Smooth muscle cell (in vitro differentiated cells): ENCODE measurements around the gene LRPAP1. TPM values are rescaled to one million over a fixed set of nuclear protein-coding genes. Genes with fewer than 3 reads are reported as not detected.
"Not testable (repeated sequence)": the region's sequence is repeated elsewhere in the genome, so short reads cannot be mapped to it uniquely, and the experiment has no call there.

Experiments used
- DNase-seq: peaks from one replicate; lab custom pipeline; 2025; ENCODE audit not compliant: unreplicated experiment; lab: John Stamatoyannopoulos, UW
- H2AFZ ChIP-seq: fragments of 200-600 bp; sonication (generic); 2 replicates; pipeline ENCODE4 v1.6.0; 2016; ENCODE audit warnings: antibody characterized with exemption, low read depth, mild to moderate bottlenecking
- H3F3A ChIP-seq: fragments of 200-600 bp; sonication (generic); 2 replicates; pipeline ENCODE4 v1.6.0; 2017; ENCODE audit warnings: antibody characterized with exemption, low read depth
- H3K27ac ChIP-seq: fragments of 200-600 bp; sonication (generic); 2 replicates; pipeline ENCODE4 v1.5.1; 2016; ENCODE audit warnings: low read depth, mild to moderate bottlenecking
- H3K27me3 ChIP-seq: fragments of 200-600 bp; sonication (generic); 2 replicates; pipeline ENCODE4 v1.6.1; 2016; ENCODE audit warnings: low read depth, mild to moderate bottlenecking
- H3K36me3 ChIP-seq: fragments of 200-600 bp; sonication (generic); 2 replicates; pipeline ENCODE4 v1.5.1; 2016; ENCODE audit warnings: low read depth
- H3K4me1 ChIP-seq: fragments of 200-600 bp; sonication (generic); 2 replicates; pipeline ENCODE4 v1.5.1; 2016; ENCODE audit warnings: low read depth
- H3K4me2 ChIP-seq: fragments of 200-600 bp; sonication (generic); 2 replicates; pipeline ENCODE4 v1.6.0; 2016; ENCODE audit warnings: mild to moderate bottlenecking
- H3K4me3 ChIP-seq: fragments of 200-600 bp; sonication (generic); 2 replicates; pipeline ENCODE4 v1.5.1; 2016; ENCODE audit warnings: mild to moderate bottlenecking
- H3K79me2 ChIP-seq: fragments of 200-600 bp; sonication (generic); 2 replicates; pipeline ENCODE4 v1.6.0; 2016; ENCODE audit warnings: low read depth, mild to moderate bottlenecking
- H3K9ac ChIP-seq: fragments of 200-600 bp; sonication (generic); 2 replicates; pipeline ENCODE4 v1.6.0; 2016; ENCODE audit warnings: low read depth
- H3K9me3 ChIP-seq: fragments of 200-600 bp; sonication (generic); replicated peaks from 2 replicates; pipeline ENCODE4 v1.5.1; 2016; ENCODE audit warnings: low read depth
- H4K20me1 ChIP-seq: fragments of 200-600 bp; sonication (generic); 2 replicates; pipeline ENCODE4 v1.6.0; 2016; ENCODE audit warnings: low read depth
- CTCF ChIP-seq: fragments of 200-600 bp; sonication (generic); IDR thresholded peaks from 2 replicates; pipeline ENCODE4 v1.5.1; 2017; ENCODE audit warnings: borderline replicate concordance, mild to moderate bottlenecking, antibody characterized with exemption; ENCODE audit not compliant: insufficient read depth, poor library complexity, severe bottlenecking
- WGBS: methylation state at CpG from one replicate; pipeline ENCODE4 v1.1.7; 2016; ENCODE audit warnings: low lambda C conversion rate; 5-methylcytosine and 5-hydroxymethylcytosine counted together
- polyA plus RNA-seq: library from polyadenylated mRNA; unstranded; fragments of >200 nt; fragmentation: Nextera tagmentation; extraction: Ambion mirVana; gene quantifications from 2 replicates; pipeline ENCODE4 v1.2.1, GENCODE V29; 2016
- total RNA-seq: library from RNA; depleted of rRNA; stranded (reverse); fragments of >200 nt; gene quantifications from 2 replicates; pipeline ENCODE4 v1.2.3, GENCODE V29; 2014

The LRPAP1 gene
- total and polyA plus RNA-seq, 2 experiments from 2014 or later = 82.6 to 277 TPM

- H3K9ac ChIP-seq = no peak overlapping the region
- no peaks in the 10 kb centered on the region for H3K36me3 ChIP-seq
- no peak for TF ChIP-seq CTCF
- no peaks in the 10 kb centered on the region for H3F3A ChIP-seq
- no peaks in the 10 kb centered on the region for H3K79me2 ChIP-seq
- no peaks in the 10 kb centered on the region for H3K27me3 ChIP-seq
- H4K20me1 ChIP-seq = no peaks in the 10 kb centered on the region
- H3K4me3 ChIP-seq = no peak overlapping the region
- no peaks in the 10 kb centered on the region for H3K4me1 ChIP-seq
- 95% methylated on average over 23 of the region's 24 CpGs for WGBS
- no peak for DNase-seq
- no peaks in the 10 kb centered on the region for H3K9me3 ChIP-seq
- H3K4me2 ChIP-seq = no peak overlapping the region
- no peak overlapping the region for H3K27ac ChIP-seq
- H2AFZ ChIP-seq = no peak overlapping the region
Observed at GRCh38 chr4:3563403-3563802, 31.2 kb upstream of the LRPAP1 start.

- DNase-seq, H2AFZ ChIP-seq, H3K27ac ChIP-seq, H3K4me1 ChIP-seq, H3K9ac ChIP-seq, H3K4me3 ChIP-seq, H3F3A ChIP-seq, H3K4me2 ChIP-seq, H3K9me3 ChIP-seq, H3K27me3 ChIP-seq, H4K20me1 ChIP-seq, H3K36me3 ChIP-seq, H3K79me2 ChIP-seq: not testable (repeated sequence)
- 95% methylated on average over 6 of the region's 8 CpGs for WGBS
Observed at GRCh38 chr4:3562127-3562526, 29.9 kb upstream of the LRPAP1 start.

GRCh38 chr4:3560465-3560864, 28.2 kb upstream of the LRPAP1 start:
- H3K4me1 ChIP-seq, H3K4me3 ChIP-seq, H2AFZ ChIP-seq, H3K79me2 ChIP-seq, H4K20me1 ChIP-seq, H3K27me3 ChIP-seq, H3F3A ChIP-seq, DNase-seq, H3K9ac ChIP-seq, H3K27ac ChIP-seq, H3K4me2 ChIP-seq, H3K36me3 ChIP-seq, H3K9me3 ChIP-seq: not testable (repeated sequence)
- no CpG with 5 or more reads among the region's 1 CpG for WGBS

GRCh38 chr4:3559381-3560290, 27.4 kb upstream of the LRPAP1 start:
- not testable (repeated sequence) for H4K20me1 ChIP-seq, H3K4me3 ChIP-seq, H3K9ac ChIP-seq, DNase-seq, H3K27me3 ChIP-seq, H2AFZ ChIP-seq, H3K36me3 ChIP-seq, H3K4me2 ChIP-seq, H3K79me2 ChIP-seq, H3K4me1 ChIP-seq, H3K9me3 ChIP-seq, H3K27ac ChIP-seq, H3F3A ChIP-seq
- WGBS = 91% methylated on average over 9 of the region's 13 CpGs

- H3K9me3 ChIP-seq, H3K4me3 ChIP-seq, H3K9ac ChIP-seq, H3K79me2 ChIP-seq, H2AFZ ChIP-seq, H3K4me2 ChIP-seq, H3K27me3 ChIP-seq, DNase-seq, H3K4me1 ChIP-seq, H3F3A ChIP-seq, H3K36me3 ChIP-seq, H3K27ac ChIP-seq, H4K20me1 ChIP-seq: not testable (repeated sequence)
- 83% methylated on average over 7 of the region's 7 CpGs for WGBS
Observed at GRCh38 chr4:3558514-3558836, 26.3 kb upstream of the LRPAP1 start.

- H3K4me1 ChIP-seq, H3K4me2 ChIP-seq, H3K9ac ChIP-seq, H2AFZ ChIP-seq, H3K27me3 ChIP-seq, H3K36me3 ChIP-seq, H3K27ac ChIP-seq, H3K9me3 ChIP-seq, DNase-seq, H4K20me1 ChIP-seq, H3K4me3 ChIP-seq, H3F3A ChIP-seq, H3K79me2 ChIP-seq: not testable (repeated sequence)
- 89% methylated on average over 15 of the region's 17 CpGs for WGBS
Observed at GRCh38 chr4:3557676-3558513, 25.7 kb upstream of the LRPAP1 start.

GRCh38 chr4:3557088-3557492, 24.9 kb upstream of the LRPAP1 start:
- H3K79me2 ChIP-seq, H3K27ac ChIP-seq, H3K9ac ChIP-seq, DNase-seq, H2AFZ ChIP-seq, H3K4me2 ChIP-seq, H3K4me1 ChIP-seq, H4K20me1 ChIP-seq, H3K4me3 ChIP-seq, H3K36me3 ChIP-seq, H3K9me3 ChIP-seq, H3F3A ChIP-seq, H3K27me3 ChIP-seq: not testable (repeated sequence)
- 81% methylated on average over 9 of the region's 9 CpGs for WGBS
